ENCODE results near the gene GDPD2.

Gene GDPD2

GRCh38 chrX:70429759-70430158 is 6.6 kb downstream of the GDPD2 start:
- no peak for DNase-seq (ENCODE audit: low spot score)
- no peak for TF ChIP-seq CTCF (IDR thresholded peaks at IDR 0.05; ENCODE audit: borderline replicate concordance, control extremely low read depth, extremely low read depth, insufficient read depth, missing control alignments)
- in situ Hi-C loops (cut with MboI; ENCODE audit: low sequenced_read_pairs, unreplicated experiment), result no loop called here

- no peak for TF ChIP-seq CTCF (IDR thresholded peaks at IDR 0.05; ENCODE audit: borderline replicate concordance, control extremely low read depth, extremely low read depth, insufficient read depth, missing control alignments)
- no peak for DNase-seq (ENCODE audit: low spot score)
- in situ Hi-C loops (cut with MboI; ENCODE audit: low sequenced_read_pairs, unreplicated experiment), result no loop called here
Observed at GRCh38 chrX:70432936-70433847, 10.1 kb downstream of the GDPD2 start.

GRCh38 chrX:70433848-70434351 is 10.8 kb downstream of the GDPD2 start:
- TF ChIP-seq CTCF (IDR thresholded peaks at IDR 0.05; ENCODE audit: borderline replicate concordance, control extremely low read depth, extremely low read depth, insufficient read depth, missing control alignments), result peak; percentile 61
- in situ Hi-C loops (cut with MboI; ENCODE audit: low sequenced_read_pairs, unreplicated experiment), result no loop called here

GRCh38 chrX:70434352-70434866 is 11.3 kb downstream of the GDPD2 start:
- TF ChIP-seq CTCF (IDR thresholded peaks at IDR 0.05; ENCODE audit: borderline replicate concordance, control extremely low read depth, extremely low read depth, insufficient read depth, missing control alignments), result no peak
- in situ Hi-C loops (cut with MboI; ENCODE audit: low sequenced_read_pairs, unreplicated experiment), result no loop called here
- DNase-seq (ENCODE audit: low spot score), result peak; percentile 87

More at GRCh38 chrX:70433848-70434351, 10.8 kb downstream of the GDPD2 start:
- peak; percentile 84 for DNase-seq (ENCODE audit: low spot score)

- in situ Hi-C loops (cut with MboI; ENCODE audit: low sequenced_read_pairs, unreplicated experiment), result no loop called here
- no peak for TF ChIP-seq CTCF (IDR thresholded peaks at IDR 0.05; ENCODE audit: borderline replicate concordance, control extremely low read depth, extremely low read depth, insufficient read depth, missing control alignments)
- DNase-seq (ENCODE audit: low spot score), result no peak
Observed at GRCh38 chrX:70434914-70435586, 11.9 kb downstream of the GDPD2 start.

- no peak for DNase-seq (ENCODE audit: low spot score)
- in situ Hi-C loops (cut with MboI; ENCODE audit: low sequenced_read_pairs, unreplicated experiment), result no loop called here
- no peak for TF ChIP-seq CTCF (IDR thresholded peaks at IDR 0.05; ENCODE audit: borderline replicate concordance, control extremely low read depth, extremely low read depth, insufficient read depth, missing control alignments)
Observed at GRCh38 chrX:70436343-70436742, 13.2 kb downstream of the GDPD2 start.
